ENCODE measurements around the gene CRABP2.

CRABP2 gene

GRCh38 chr1:156691665-156692440 is 13.5 kb downstream of the CRABP2 start:
- DNase-seq (ENCODE audit: extremely low read depth in 1 of 2, low read depth in 1 of 2), result no peak

DNA sequence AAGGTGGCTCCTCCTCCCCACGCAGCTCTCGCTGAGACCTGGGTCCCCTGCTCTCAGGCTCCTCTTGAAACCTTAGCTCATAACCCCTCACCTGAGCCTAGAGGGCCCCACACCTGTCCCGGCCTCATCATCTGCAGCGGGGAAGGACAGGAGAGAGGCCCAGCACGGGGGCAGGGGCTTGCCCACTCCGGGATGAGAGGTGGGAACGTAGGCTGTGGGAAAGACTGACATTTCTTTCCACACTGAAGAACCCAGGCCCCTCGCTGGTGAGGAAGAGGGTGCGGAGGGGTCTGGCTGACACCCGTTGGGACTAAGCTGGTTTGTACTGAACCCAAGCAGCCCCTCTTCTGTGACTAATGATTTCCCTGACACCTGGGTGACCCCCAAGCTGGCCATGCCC is 14.2 kb downstream of the CRABP2 start:
- DNase-seq (ENCODE audit: extremely low read depth in 1 of 2, low read depth in 1 of 2), result no peak

DNA sequence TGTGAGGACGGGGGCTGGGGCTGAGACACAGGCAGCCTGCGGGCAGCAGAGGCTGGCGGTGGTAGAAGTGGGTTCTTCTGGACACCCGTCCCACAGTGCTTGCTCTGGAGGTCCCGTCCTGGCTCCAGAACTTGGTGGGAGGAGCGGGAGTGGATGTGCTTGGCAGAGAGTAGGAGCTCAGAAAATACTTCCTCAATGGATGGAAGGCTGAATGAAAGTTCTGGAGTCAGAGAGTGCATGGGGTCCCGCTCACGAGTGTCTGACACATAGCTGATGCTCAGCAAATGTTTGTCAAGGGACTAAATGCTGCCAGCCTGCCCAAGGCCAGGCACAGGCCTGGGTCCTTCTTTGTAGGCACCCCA is 14.7 kb downstream of the CRABP2 start:
- DNase-seq (ENCODE audit: extremely low read depth in 1 of 2, low read depth in 1 of 2), result no peak

GRCh38 chr1:156689953-156690674 is 15.3 kb downstream of the CRABP2 start:
- DNase-seq (ENCODE audit: extremely low read depth in 1 of 2, low read depth in 1 of 2), result no peak

- peak in 1 of 2 donors; percentile 62 for DNase-seq (ENCODE audit: extremely low read depth in 1 of 2, low read depth in 1 of 2)
Measured at GRCh38 chr1:156689035-156689952, 16.1 kb downstream of the CRABP2 start.

GRCh38 chr1:156684227-156684782 is 21.1 kb downstream of the CRABP2 start:
- DNase-seq (ENCODE audit: extremely low read depth in 1 of 2, low read depth in 1 of 2), result no peak

DNA sequence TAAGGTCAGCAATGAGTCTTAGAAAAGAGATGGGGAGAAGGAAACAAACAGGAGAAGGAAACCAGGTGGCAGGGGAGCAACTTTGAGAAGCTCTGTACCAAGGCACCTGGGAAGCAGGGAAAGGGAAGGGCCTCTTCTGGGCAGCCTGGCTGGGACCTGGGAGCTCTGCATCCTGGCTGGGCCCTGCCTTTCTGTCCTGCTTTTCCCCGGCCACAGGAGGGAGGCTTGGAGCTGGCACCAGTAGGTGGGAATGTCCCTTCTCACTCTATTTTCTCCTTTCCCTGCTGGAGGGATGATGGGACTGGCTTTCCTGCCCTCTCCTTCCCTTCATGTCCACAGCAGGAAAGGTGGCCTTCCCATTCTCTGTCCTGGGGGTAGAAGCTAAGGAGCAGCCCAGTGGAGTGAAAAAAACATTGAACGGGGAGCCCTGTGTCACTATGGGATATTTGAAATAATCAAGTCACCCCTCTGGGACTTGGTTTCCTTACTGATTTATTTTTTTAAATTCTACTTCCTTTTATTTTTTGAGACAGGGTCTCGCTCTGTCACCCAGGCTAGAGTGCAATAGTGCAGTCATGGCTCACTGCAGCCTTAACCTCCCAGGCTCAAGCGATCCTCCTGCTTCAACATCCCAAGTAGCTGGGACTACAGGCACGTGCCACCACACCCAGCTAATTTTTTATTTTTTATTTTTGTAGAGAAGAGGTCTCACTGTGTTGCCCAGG is 23.1 kb downstream of the CRABP2 start:
- no peak for DNase-seq (ENCODE audit: extremely low read depth in 1 of 2, low read depth in 1 of 2)

- no peak for DNase-seq (ENCODE audit: extremely low read depth in 1 of 2, low read depth in 1 of 2)
Measured at GRCh38 chr1:156681196-156681960, 24.0 kb downstream of the CRABP2 start.

DNA sequence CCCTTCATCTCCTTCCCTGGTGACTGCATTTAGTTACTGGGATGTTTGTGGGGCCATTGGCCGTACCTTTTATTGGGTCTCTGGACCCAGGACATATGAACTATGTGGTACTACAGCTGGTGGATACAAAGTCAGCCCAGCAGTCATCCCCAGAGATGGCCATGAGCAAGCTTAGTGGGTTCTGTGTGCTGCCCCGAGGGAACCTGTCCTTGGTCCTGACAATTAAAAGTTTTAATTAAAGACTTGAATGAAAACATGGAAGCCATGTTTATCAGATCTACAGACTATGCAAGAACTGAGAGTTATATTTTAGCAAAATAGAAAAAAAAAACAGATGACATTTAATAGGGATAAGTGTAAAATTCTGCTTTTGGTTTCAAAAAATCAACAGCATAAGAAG is 25.3 kb downstream of the CRABP2 start:
- no peak for DNase-seq (ENCODE audit: extremely low read depth in 1 of 2, low read depth in 1 of 2)

GRCh38 chr1:156677616-156678596 is 27.5 kb downstream of the CRABP2 start:
- no peak for DNase-seq (ENCODE audit: extremely low read depth in 1 of 2, low read depth in 1 of 2)

GRCh38 chr1:156676820-156677615 is 28.4 kb downstream of the CRABP2 start, which contains the start of gene NES:
Gene NES (minus strand): TSS chr1:156677407. CDS start chr1:156677264, 143 bp downstream.
- DNase-seq (ENCODE audit: extremely low read depth in 1 of 2, low read depth in 1 of 2), result no peak

- DNase-seq (ENCODE audit: extremely low read depth in 1 of 2, low read depth in 1 of 2), result no peak
Measured at GRCh38 chr1:156676114-156676819, 29.1 kb downstream of the CRABP2 start.

GRCh38 chr1:156675210-156676113 is 29.9 kb downstream of the CRABP2 start:
- DNase-seq (ENCODE audit: extremely low read depth in 1 of 2, low read depth in 1 of 2), result no peak

GRCh38 chr1:156673387-156674121 is 31.8 kb downstream of the CRABP2 start:
- no peak for DNase-seq (ENCODE audit: extremely low read depth in 1 of 2, low read depth in 1 of 2)

- DNase-seq (ENCODE audit: extremely low read depth in 1 of 2, low read depth in 1 of 2), result no peak
Measured at GRCh38 chr1:156671804-156672203, 33.6 kb downstream of the CRABP2 start.
